NK-92 (cell line): Measurements from ENCODE around the gene ZNF83.
A peak's percentile ranks its signal among the peaks of the same experiment; 100 is the strongest.
"Not testable (repeated sequence)": the region's sequence is repeated elsewhere in the genome, so short reads cannot be mapped to it uniquely, and the experiment has no call there.

Experiments
- DNase-seq: peaks from one replicate; lab custom pipeline; 2025; ENCODE audit not compliant: unreplicated experiment; lab: John Stamatoyannopoulos, UW

Gene ZNF83

GRCh38 chr19:52637718-52638585, at the start of gene ZNF83:
Gene ZNF83 (minus strand): TSS chr19:52638355.
- peak; percentile 80 for DNase-seq

- no peak for DNase-seq
Measured at GRCh38 chr19:52687684-52688083, 49.5 kb upstream of the ZNF83 start.

DNA sequence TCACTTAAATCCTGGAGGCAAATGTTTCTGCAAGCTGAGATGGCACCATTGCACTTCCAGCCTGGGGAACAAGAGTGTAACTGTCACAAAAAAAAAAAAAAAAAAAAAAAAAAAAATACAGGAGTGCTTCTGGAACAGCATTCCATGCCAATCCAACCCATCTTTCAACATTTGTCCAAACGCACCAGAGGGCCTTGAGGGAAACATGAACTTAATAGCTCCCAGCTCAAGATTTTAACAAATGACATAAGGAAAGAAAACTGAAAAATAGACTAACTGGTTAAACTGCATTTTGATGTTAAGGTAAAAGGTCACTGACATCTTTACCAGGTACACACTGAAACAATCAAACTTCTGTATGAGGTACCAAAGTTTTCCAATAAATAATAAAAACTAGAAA, 47.7 kb upstream of the ZNF83 start:
- DNase-seq = no peak

DNA sequence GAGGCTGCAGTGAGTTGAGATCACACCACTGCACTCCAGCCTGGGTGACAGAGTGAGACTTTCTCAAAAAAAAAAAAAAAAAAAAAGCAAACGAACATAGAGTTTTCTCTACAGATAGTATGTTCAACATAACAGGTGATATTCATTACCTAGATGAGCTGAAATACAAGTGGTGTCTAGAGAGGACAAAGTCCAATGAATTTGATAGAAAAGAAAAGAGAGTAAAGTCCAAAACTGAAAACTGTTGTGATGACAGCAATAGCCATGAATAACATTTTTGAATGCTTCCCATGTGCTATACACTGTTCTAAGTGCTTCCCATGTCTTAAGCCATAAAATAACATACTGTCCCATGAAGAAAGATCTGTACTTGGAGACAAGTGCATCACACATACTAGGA, 43.1 kb upstream of the ZNF83 start:
- DNase-seq = not testable (repeated sequence)

GRCh38 chr19:52679598-52679997, 41.4 kb upstream of the ZNF83 start:
- no peak for DNase-seq

GRCh38 chr19:52675239-52675638, 37.1 kb upstream of the ZNF83 start:
- DNase-seq = not testable (repeated sequence)

GRCh38 chr19:52673014-52673413, 34.9 kb upstream of the ZNF83 start:
- no peak for DNase-seq

DNA sequence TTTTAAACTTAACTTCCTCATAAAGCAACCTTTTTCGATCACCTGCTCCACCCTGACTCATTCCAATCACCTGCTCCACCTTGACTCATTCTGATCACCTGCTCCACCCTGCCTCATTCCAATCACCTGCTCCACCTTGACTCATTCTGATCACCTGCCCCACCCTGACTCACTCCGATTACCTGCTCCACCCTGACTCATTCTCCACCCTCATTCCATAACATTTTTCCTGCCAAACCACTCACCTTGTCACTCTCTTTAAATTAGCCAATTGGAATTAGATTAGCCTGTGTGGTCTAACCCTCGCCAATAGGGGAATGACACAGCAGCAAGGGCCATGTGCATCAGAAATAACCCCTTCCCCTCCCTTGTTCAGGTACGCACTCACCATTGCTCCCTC, 31.9 kb upstream of the ZNF83 start:
- DNase-seq = no peak

- no peak for DNase-seq
Measured at GRCh38 chr19:52669586-52669985, 31.4 kb upstream of the ZNF83 start.

DNA sequence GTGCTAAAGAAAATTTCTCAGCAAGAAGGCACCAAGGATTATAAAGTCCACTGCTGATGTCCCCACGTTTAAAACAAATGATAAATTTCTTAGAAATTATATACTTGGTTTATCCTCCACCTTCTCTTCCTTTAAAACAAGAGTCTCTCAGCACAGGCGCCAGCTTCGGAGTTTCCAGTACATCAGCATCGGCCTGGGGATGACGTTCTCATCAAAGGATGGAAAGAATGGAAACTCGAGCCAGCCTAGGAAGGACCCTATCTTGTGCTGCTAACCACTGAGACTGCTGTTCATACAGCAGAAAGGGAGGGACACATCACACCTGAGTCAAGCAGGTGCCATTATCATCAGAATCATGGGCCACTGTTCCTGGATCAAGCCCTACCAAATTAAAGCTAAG, 29.8 kb upstream of the ZNF83 start:
- DNase-seq = no peak

- no peak for DNase-seq
Measured at GRCh38 chr19:52666506-52666905, 28.4 kb upstream of the ZNF83 start.

DNA sequence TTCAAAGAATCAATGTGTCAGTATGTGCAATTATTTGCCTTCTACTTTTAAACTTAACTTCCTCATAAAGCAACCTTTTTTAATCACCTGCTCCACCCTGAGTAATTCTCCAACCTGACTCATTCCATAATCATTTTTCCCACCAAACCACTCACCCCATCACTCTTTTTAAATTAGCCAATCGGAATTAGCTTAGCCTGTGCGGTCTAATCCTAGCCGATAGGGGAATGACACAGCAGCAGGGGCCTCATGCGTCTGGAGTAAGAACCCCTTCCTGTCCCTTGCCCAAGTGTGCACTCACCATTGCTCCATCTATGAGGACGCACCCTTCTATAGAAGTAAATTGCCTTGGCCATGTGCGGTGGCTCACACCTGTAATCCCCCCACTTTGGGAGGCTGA, 27.4 kb upstream of the ZNF83 start:
- DNase-seq = no peak

GRCh38 chr19:52665027-52665426, 26.9 kb upstream of the ZNF83 start:
- no peak for DNase-seq

GRCh38 chr19:52664461-52664860, 26.3 kb upstream of the ZNF83 start:
- no peak for DNase-seq

- DNase-seq = no peak
Measured at GRCh38 chr19:52662631-52663030, 24.5 kb upstream of the ZNF83 start.

DNA sequence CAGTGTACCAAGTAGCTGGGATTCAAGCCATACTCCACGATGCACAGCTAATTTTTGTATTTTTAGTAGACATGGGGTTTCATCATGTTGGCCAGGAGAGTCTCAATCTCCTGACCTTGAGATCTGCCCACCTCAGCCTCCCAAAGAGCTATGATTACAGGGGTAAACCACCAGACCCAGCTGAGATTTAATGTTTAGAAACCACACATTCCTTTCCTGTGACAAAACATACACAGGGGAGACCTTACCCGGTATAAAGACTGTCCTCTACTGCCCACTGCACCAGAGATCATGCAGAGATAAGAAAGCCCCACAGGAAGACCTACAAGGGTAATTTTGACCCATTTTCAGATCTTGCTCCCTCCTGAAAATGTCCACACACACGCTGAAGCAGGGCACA, 22.8 kb upstream of the ZNF83 start:
- DNase-seq = no peak

GRCh38 chr19:52659013-52659412, 20.9 kb upstream of the ZNF83 start:
- no peak for DNase-seq

- no peak for DNase-seq
Measured at GRCh38 chr19:52658595-52658994, 20.4 kb upstream of the ZNF83 start.

- DNase-seq = no peak
Measured at GRCh38 chr19:52653161-52653560, 15.0 kb upstream of the ZNF83 start.

- DNase-seq = no peak
Measured at GRCh38 chr19:52651956-52652355, 13.8 kb upstream of the ZNF83 start.

GRCh38 chr19:52648336-52649016, 10.3 kb upstream of the ZNF83 start:
- DNase-seq = no peak

DNA sequence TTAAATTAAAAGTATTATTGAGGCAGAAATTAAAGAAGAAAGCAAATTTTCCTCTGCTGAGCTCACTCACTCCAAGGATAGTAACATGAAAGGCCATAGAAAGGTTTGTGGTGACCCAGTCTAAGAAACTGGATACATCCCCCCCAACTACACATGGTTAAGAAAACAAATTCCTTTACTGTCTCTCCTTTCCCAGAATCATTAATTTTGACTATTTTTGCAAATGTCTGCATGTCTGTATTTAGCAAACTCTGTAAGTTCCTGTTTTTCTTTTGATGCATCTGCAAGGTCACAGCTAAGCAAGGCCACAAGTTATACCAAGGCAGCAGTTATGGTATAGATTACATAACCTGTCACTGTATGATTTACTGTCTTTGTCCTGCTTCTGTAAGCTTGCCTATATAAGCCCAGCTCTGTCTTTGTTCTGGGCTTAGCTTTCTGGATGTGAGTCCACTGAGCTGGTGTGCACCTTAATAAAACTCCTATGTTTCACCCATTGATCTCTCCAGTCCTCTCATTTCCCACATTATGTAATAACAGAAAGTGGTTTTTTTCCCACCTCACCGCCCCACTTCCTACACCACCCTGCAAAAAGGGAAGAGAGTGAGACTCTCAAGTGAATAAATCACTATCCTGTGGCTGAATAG, 8.5 kb upstream of the ZNF83 start:
- DNase-seq = no peak
